NCI-H1105 treated with DMSO at 0.1 percent for 48 hours (cell line): ENCODE data around the gene MAML3.

Experiments
- DNase-seq: peaks from one replicate; lab custom pipeline; 2025; lab: John Stamatoyannopoulos, UW

MAML3 gene

DNA sequence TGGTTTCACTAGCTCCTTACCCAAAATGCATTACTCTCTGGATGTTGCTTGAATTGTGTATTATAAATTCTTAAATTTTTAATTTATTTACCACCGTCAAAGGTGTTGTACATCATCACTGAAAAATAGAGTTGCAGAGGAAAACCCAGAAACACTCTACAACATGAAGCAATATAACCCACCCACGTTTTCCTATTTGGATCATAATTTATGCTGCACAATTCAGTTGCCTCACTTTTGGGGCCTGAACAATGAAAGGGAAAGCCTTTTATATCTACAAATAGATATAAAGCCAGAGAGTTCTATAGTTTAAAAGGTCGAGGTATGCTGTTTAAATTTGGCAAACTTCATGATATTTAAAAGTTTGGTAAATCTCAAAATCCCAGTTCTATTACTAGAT, 372.9 kb downstream of the MAML3 start:
- no peak for DNase-seq

DNA sequence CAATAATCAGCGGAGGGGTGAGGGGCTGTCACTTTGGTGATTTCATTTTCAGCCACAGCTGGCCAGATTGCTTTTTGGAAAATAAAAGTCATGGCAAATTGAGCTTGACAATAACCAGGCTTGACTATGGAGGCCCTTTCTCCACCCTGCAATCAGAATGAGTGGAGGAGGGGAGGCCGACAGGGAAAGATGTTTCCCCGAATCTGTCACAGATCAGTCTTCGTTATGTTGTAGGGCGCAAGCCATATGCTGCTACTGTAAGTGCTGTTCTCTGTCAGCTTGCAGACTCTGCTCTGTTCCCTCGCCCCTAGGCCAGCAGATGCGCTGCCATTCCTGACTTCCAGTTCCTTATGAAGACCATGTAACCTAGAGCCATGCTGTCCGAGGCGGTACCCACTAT, 374.3 kb downstream of the MAML3 start:
- no peak for DNase-seq

DNA sequence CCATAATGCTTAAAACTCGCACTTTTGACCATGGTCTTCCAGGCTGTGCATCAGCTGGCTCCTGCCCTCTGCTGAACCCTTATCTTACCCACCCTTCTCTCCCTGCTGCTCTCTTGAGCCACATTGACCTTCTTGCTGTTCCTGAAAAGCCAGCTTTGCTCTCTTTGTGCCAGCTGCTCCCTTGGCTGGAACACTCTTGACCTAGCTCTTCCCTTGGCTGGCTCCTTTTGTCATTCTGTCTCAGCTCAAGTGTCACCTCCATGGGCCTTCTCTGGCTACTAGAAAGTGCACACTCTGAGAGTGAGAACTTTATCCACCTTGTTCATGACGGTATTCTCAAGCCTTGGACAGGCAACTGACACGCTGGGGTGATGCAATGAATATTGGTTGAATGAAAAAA, 376.2 kb downstream of the MAML3 start:
- no peak for DNase-seq

DNA sequence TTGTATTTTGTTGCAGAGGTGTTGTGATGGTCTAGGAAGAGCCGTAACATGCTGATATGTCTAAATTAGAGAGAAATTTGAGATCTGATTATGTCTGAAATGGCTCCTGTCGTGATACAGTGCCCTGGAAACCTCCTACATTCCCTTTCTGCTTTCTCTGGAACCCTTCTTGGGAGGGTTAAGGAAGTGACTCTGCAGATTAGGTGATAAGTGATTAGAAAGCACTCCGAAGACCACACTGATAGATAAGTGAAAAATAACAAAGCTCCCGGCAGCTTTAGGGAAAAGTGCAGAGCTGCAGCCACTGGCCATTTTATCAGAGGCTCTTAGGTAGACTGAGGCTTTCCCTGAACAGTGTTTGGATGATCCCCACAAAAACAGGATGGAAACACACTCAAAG, 377.7 kb downstream of the MAML3 start:
- no peak for DNase-seq

DNA sequence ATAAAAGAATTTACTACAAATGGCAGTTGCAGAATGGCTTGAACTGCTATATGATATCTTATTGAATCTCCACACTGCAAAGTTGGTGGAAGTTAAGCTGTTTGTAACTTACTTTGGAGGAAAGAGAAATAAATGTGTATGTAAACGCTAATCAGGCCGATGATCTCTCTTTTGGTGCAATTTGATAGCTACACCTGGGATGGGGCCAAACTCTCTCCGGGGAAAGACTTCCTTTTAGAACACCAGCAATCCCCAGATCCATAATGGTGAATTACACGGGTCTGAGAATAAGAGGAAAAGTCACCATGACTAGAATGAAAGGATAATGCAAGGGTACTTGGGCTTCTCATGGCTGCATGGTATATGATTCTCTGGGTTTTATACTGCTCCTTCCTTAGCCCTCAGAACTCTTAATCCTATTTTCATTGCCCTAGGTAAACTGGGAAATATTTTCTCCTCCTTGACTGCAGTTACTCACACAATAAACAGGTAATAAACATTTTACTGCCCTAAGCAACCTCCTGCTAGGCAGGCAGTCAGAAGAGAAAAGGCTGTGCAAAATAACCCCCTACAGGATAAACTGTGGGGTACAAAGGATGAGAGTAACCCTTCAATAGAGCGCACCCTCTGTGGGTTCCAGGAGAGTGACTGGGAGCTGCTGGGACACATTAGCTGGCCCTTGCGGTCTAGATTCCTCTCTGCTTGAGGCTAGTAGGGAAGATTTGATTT, 379.1 kb downstream of the MAML3 start:
- no peak for DNase-seq

DNA sequence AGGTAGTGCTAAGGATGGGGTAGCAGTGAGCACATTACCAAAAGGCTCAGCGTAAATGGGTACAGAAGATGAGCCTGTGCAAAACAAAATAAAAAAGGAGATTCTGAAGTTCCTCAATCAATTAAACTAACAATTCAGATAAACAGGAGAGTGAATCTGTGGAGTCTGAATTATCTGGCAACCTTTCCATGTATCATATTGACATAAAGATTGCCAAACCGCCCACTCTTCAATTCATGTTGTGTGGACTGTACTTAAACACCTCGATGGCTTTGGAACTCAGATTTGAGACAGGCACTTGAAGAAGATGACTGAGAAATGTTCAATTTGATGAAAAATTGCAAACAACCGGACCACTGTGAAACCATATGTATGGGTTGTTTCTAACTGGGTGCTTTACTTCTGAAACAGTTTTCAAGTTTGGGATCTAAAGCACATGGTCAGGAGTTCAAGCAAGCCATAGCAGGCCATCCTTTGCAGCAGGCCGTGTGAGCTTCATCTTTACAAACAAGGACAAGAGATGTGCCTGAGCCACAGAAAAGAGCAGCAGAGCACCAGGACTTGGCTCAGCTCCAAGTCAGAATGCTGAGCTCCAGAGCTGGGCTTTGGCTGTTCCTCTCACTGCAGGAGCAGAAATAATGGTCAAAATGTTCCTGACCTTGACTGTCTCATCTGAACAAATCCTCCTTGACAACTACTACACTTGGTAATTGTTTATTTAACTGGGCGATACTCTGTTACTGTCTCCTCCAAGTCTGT, 380.2 kb downstream of the MAML3 start:
- no peak for DNase-seq

DNA sequence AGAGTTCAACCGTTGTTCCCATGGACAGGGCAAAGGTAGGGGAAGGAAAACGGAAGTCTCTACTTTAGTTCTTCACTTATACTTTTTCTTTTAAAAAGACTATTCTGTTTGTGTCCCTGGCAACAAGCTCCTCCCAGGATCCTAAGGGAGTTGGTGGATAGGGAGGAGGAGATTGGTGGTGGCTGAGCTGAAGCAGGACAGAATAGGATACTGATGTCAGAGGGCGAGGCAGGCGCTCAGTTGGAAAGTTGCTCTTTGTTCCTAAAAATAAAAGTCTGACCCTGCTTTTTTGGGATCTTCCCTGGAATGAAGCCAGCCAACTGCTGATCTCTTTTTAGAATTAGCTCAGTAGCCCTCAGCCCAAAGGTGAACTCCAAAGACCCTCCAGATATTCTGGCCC, 383.6 kb downstream of the MAML3 start:
- DNase-seq = no peak

DNA sequence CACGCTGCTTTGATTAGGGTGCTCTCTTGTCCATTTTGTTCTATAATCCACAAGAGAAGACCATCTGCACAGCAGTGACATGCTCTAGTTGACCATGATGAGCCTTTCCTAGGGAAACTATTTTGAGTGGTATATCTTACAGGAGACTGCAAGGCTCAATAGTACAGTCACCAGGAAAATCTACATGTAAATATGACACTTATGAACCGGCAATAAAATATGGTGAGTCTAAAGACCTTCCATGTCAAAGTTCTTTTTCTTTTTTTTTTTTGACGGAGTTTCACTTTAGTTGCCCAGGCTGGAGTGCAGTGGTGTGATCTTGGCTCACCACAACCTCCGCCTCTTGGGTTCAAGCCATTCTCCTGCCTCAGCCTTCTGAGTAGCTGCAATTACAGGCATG, 384.6 kb downstream of the MAML3 start:
- DNase-seq = no peak

DNA sequence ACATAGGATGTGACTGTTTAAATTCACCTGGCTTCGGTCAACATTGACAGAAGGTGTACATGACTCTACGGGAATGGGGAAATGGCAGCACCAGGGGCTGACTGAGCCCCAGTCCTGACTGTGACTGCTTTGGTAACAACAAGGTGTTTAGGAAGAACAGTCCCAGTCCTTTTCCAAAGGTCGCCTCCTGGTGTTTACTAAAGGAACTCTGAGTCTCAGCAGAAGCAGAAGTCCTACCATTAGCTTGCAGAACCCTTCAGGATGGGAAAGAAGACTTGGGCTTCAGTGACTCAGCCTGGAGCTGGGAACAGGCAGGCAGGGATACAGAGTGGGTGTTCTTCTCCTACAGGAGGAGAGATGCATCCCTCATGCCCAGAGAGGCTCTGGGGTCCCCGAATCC, 385.1 kb downstream of the MAML3 start:
- no peak for DNase-seq

DNA sequence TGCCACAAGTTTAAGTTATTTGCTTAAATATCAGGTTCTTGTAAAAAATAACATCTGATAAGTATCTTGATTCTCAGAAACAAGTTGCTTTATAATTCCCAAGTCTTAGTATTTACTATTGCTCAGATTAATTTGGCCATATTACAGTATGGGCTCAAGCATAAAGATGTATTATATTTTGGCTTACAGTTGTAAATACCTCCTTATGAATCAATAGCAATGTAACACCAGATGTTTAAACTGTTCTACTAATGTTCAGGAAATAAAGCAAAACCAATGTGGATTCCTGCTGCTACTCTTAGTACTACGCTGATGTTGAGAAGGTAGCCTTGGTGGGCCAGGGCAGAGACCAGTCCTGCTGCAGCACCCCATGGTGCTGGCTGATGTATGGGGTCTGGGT, 385.6 kb downstream of the MAML3 start:
- DNase-seq = no peak

DNA sequence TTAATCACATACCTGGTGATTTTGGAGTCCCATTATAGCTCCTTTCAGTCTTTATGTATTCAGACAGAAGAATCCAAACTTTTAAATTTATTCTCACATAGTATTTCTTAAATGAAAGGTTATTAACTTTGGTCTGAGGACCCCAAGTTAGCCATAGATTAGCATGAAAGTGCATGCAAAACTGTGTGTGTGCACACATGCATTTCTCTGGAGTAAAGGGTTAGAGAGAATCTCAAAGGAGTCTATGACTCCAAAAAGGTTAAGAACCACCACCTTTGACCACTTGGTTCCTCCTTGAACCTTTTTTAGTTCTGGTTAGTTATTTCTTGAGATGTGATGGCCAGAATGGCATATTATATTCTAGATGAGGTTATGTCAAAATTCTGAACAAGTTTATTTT, 386.4 kb downstream of the MAML3 start:
- DNase-seq = no peak

DNA sequence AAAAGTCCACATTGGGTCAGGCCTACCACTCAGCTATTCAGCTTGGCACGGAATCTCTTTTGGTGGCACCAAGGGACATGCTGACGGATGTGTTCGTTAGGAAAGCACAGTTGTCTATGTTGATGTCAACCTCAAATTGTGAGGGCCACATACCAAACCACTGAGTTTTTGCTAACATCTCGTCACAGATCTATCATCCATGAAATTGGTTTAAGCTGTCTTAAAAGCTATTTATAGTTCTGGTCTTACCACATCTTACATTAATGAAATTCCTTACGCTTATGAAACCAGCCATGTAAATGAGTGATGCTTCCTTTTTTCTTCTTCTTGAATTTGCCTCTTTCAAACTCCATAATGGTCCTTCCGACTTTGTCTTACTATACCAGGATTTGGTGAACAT, 386.8 kb downstream of the MAML3 start:
- no peak for DNase-seq

DNA sequence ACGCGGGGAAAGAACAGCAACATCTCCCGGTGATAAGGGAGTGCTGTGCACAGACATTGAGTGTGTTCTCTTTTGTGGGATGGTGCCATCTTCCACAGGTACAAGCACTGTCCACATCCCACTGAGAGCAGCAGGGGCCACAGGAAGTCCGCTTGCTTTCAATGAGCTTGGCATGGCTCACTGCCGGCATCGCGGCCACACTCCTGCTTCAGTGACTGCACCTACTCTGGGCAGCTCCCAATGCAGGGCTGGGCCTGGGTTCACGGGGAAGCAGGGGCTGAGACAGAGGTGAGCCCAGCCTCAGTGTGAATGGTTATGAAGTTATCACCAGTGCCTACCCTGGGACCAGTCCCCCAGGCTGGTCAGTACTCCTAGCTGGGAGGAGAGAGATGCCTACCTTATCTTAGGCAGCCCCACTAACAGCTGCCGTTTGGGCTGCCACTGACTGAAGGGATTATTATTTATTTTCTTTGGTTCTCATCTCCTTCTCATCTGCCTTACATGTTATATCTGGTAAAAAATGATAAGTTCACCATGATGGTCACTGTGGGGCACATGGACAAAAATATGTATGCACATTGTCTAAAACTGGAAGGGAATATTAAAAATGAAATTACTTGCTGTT, 389.2 kb downstream of the MAML3 start:
- no peak for DNase-seq

DNA sequence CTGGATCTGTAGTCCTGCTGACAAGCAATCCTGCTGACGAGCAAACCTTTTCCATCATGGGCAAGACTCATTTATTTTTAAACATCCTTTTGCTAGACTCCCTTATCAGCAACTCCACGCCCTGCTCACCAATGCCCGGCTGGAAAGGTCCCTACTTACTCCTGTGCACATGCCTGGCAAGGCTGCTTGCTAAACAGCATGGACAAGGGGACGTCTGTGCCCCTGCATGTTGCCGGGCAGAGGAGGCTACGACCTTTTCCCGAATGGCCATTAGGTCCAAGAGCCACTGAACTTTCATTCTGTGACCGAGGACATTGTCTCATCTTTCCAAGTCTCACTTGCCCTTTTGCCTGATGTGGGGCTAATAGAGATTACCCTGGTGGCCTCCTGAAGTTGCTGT, 389.8 kb downstream of the MAML3 start:
- DNase-seq = no peak

DNA sequence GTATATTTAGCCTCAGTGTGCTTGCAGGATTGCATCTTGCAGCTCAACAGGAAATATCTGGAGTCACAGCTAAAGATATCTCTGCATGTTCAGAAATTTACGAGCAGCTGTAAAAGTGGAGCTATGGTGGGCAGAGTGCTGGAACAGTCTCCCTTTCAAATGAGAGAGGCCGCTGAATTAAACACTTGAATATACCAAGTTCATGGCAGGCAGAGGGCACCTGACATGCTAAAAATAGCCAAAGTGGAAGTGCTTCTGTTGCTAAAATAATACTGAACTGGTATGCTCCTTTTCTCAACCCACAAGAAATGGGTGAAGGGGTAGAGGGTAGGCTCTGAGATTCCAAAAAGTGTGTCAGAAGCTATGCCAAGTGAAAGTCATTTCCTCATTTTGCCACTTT, 390.3 kb downstream of the MAML3 start:
- DNase-seq = peak; percentile 18

DNA sequence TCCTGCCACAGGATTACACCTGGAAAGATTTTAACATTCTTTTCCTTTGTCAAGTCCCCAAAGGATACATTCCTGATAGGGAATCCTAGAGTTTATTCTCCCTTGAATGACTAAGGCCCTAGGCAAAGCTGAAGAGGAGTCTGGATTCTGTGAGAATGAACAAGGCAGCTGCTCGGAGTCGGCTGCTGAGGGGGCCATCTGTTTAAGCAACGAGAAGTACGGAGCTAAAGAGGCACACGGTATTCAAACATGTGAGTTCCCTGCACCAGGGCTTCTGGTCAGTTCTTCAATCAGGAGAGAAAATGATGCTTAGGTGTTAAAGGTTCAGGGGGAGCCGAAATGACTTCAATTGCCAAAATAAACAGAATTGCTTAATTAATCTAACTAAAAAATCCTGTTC, 390.8 kb downstream of the MAML3 start:
- no peak for DNase-seq

DNA sequence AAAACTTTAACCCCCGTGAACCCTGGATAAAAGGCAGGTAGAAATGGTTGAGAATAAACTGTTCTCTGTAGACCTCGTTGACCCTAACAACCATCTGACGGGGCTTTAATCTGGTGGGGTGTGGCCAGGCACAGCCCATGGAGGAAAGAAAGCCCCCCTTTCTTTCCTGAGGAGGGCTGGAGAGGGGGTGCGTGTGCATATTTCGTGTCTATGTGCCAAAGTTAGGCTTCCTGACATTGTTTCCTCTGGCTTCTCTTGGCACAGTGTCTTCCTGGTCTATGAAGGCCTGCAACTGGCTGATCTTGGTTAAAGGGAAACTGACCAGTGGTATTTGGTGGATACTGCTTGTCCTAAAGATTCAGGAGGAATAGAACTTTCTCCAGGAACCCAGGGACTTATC, 391.3 kb downstream of the MAML3 start:
- no peak for DNase-seq

DNA sequence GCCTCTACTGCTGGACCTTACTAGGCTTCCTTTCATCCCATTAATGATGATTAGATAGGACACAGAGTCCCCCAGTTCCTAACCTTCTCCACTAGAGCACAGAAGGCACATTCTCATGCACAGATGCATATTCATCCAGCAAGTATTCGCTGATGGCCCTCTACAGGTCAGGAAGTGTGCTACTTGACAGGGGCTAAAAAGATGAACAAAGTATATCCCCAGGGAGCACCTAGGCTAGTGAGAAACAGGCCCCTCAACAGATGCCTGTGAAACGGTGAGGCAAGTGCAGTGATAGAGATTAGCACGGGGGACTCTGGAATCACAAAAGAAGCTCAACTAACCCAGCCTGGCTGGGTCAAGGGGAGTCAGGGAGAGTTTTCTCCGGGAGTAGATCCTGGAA, 392.5 kb downstream of the MAML3 start:
- DNase-seq = no peak

DNA sequence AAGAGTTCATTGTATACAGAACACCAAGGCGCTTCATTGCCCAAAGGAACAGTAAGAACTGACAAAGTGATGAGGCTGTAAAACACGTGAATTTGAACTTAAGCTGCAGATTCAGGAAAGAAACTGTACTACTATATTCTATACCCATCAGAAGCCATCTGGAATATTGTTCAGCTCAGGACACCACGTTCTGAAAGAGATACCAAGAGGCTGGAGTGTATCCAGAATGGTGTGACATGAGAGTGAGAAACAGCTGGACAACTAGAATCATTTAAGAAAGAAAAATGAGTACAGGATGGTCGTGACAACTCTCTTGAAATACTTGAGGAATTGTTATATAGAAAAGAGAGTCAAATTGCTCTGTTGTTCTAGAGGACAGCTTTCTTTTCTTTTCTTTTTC, 393.4 kb downstream of the MAML3 start:
- DNase-seq = no peak

DNA sequence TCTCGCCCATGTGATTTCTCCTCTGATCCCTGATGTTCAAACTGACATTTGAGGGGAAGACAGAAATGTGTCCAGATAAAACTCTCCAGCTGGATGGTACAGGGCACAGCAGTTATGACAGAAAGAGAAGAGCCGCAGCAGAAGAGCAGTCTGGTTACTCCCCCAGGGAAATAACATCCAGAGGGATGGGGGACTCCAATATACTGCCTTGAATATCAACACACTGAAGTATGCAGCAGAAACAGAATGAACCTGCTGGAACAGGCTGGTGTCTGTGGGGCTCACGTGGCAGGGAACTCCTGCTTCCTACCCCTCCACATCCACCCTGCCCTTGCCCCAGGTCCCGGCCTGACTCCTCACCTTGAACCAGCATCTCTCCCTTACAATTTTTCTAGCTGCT, 394.9 kb downstream of the MAML3 start:
- no peak for DNase-seq

DNA sequence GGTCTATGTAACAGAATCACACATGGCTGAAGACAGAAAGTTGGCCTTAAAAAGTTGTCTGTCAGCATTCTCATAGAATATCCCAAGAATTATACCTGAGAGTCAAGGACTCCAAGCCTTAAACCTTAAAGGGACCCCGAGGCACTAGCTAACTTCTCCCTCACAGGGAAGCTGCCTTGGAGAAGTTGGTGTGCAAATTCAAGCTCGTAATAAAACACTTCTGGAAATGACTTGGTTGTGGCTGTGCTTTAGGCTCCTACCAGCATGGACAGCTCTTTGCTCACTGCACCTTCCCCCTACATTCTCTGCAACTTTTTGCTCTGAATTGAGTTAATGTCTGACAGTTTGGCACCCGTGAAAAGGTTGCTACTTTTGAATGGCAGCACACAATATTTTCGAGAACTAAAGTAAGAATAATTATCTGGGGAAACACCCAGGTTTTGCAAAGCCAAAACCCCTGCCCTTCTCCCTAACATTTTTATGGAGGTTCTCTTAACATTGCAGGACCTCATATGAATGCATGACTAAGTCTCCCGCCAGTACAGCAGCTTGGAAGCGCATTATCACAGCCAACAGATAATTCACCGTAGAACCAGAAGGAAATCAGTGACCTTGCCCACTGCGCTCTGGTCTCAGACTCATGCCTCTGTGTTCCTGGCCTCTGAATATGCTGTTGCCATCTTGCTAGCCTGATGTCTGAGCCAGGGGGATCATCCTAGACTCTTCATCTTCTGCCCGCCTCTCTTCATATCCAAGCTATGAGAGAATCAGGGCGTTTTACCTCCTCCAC, 397.4 kb downstream of the MAML3 start:
- no peak for DNase-seq

DNA sequence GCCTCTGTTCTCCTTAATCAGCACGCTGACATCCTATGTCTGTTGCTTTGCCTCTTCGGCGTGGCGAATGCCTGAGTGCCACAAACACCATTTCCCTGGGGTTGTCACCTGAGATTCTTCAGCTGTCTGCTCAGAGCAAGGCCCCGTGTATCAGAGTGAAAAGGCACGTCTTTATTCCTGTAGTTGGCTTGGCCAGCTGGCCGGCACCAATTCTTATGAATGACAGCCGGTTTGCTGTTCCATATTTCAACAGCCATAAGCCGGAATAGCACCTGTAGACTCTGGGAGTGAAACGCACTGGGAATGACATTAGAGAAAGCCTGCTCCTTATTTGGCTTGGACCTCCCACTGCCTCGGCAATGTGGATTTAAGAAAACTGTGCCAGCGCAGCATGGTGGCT, 399.0 kb downstream of the MAML3 start:
- no peak for DNase-seq

DNA sequence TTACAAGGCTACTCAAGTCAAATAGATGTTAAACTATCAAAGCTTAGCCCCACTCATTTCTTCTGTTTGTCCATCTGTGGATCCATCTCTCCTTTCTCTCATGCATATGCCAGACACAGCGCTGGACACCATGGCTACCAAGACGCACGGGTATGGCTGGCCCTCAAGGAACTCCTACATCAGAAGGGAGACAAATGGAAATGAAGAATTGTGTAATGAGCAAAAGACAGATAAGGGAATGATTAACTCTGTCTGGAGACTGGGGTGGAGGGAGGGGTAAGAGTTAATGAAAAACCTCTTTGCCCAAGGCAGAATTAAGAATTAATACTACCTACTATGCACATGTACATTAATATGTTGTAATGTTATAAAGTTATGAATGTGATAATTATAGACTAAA, 400.3 kb downstream of the MAML3 start:
- no peak for DNase-seq
